DND-41 (cell line): ENCODE data around the gene CFAP77.

ENCODE experiments used
- ATAC-seq: fragments of 200-7000 bp; cut with Tn5 transposase; 3 replicates; pipeline ENCODE4 v1.9.1; 2021; ENCODE audit warnings: low read depth; ENCODE audit not compliant: insufficient read depth
- DNase-seq: peaks from one replicate; pipeline ENCODE4 v3.0.0-alpha.2; 2020
- H2AFZ ChIP-seq: 2 replicates; pipeline ENCODE4 v1.6.0; 2012; ENCODE audit warnings: low read depth, low read length
- H3K27ac ChIP-seq: 2 replicates; pipeline ENCODE4 v1.5.1; 2012; ENCODE audit warnings: low read length, inconsistent platforms
- H3K27me3 ChIP-seq: fragments of 200-600 bp; sonication (generic); 2 replicates; pipeline ENCODE4 v1.6.0; 2012; ENCODE audit warnings: low read length, mild to moderate bottlenecking, inconsistent platforms; ENCODE audit not compliant: insufficient read depth, poor library complexity
- H3K36me3 ChIP-seq: 2 replicates; pipeline ENCODE4 v1.5.1; 2012; ENCODE audit warnings: low read length, inconsistent platforms; ENCODE audit not compliant: insufficient read depth
- H3K4me1 ChIP-seq: 2 replicates; pipeline ENCODE4 v1.5.1; 2012; ENCODE audit warnings: mild to moderate bottlenecking, low read length; ENCODE audit not compliant: insufficient read depth
- H3K4me2 ChIP-seq: 2 replicates; pipeline ENCODE4 v1.6.0; 2012; ENCODE audit warnings: mild to moderate bottlenecking, moderate library complexity, low read length, inconsistent platforms; ENCODE audit not compliant: insufficient read depth
- H3K4me3 ChIP-seq, 2 experiments: fragments of 200-600 bp in 1 of 2; shearing (Covaris generic) in 1 of 2; 2 replicates each; pipeline ENCODE4 v1.5.1; 2012 to 2016; ENCODE audit warnings: inconsistent platforms in 2 of 2, low read length in 2 of 2, mild to moderate bottlenecking in 2 of 2, low read depth in 1 of 2, moderate library complexity in 1 of 2
- H3K79me2 ChIP-seq: 2 replicates; pipeline ENCODE4 v1.6.0; 2012; ENCODE audit warnings: low read length, inconsistent platforms; ENCODE audit not compliant: insufficient read depth
- H3K9ac ChIP-seq: 2 replicates; pipeline ENCODE4 v1.6.0; 2012; ENCODE audit warnings: low read depth, mild to moderate bottlenecking, inconsistent platforms, low read length, moderate library complexity
- H3K9me3 ChIP-seq: 2 replicates; pipeline ENCODE4 v1.5.1; 2012; ENCODE audit warnings: low read length, moderate library complexity, mild to moderate bottlenecking, inconsistent platforms; ENCODE audit not compliant: insufficient read depth, severe bottlenecking
- H4K20me1 ChIP-seq: 2 replicates; pipeline ENCODE4 v1.6.0; 2012; ENCODE audit warnings: low read length; ENCODE audit not compliant: insufficient read depth
- EZH2 ChIP-seq: IDR thresholded peaks from 3 replicates; pipeline ENCODE4 v1.6.1; 2012; ENCODE audit warnings: borderline replicate concordance, low read depth, mild to moderate bottlenecking, moderate library complexity, low read length, inconsistent platforms; ENCODE audit not compliant: severe bottlenecking
- TF ChIP-seq, protein P1 (sequence below): IDR thresholded peaks from 2 replicates; pipeline ENCODE4 v1.5.1; 2012; ENCODE audit warnings: borderline replicate concordance, low read length, moderate library complexity, mild to moderate bottlenecking; ENCODE audit not compliant: poor library complexity, severe bottlenecking; ENCODE audit errors: extremely low read depth

The CFAP77 gene

DNA sequence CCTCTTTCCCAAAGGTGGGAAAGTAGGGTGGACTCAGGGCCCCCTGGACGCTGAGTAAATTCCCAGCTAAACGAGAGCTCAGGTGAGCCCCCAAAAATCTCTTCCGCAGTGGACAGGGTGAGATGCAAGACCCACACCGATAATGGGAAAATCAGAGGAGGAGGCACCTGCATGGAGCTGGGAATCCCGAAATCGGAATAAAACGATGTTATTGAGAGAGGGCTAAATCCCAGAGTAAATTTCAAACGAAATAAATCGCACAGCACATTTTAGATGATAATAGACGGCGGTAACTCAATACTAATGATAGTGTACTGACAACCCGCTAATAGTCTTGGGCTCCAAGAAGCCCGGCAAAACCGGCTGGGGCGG, 169.4 kb downstream of the CFAP77 start:
- H3K4me1 ChIP-seq = 0 out of 2 replicates have a peak, but pooled peaks cover 3% of the 10 kb centered on the region
- TF ChIP-seq, protein P1, sequence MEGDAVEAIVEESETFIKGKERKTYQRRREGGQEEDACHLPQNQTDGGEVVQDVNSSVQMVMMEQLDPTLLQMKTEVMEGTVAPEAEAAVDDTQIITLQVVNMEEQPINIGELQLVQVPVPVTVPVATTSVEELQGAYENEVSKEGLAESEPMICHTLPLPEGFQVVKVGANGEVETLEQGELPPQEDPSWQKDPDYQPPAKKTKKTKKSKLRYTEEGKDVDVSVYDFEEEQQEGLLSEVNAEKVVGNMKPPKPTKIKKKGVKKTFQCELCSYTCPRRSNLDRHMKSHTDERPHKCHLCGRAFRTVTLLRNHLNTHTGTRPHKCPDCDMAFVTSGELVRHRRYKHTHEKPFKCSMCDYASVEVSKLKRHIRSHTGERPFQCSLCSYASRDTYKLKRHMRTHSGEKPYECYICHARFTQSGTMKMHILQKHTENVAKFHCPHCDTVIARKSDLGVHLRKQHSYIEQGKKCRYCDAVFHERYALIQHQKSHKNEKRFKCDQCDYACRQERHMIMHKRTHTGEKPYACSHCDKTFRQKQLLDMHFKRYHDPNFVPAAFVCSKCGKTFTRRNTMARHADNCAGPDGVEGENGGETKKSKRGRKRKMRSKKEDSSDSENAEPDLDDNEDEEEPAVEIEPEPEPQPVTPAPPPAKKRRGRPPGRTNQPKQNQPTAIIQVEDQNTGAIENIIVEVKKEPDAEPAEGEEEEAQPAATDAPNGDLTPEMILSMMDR = no peak
- TF ChIP-seq EZH2 = no peak
- H3K9me3 ChIP-seq = no peaks in the 10 kb centered on the region
- H3K4me3 ChIP-seq = no peak overlapping the region
- no peaks in the 10 kb centered on the region for H3K27me3 ChIP-seq
- no peak overlapping the region for H3K9ac ChIP-seq
- H2AFZ ChIP-seq = no peak overlapping the region
- DNase-seq (no peak), ATAC-seq (no peak)
- H3K36me3 ChIP-seq = no peaks in the 10 kb centered on the region
- H3K27ac ChIP-seq = no peak overlapping the region
- H3K79me2 ChIP-seq = no peaks in the 10 kb centered on the region
- H4K20me1 ChIP-seq = peaks cover 26% of the 10 kb centered on the region; the same call in 1 of the 2 replicates
- H3K4me2 ChIP-seq = no peak overlapping the region

DNA sequence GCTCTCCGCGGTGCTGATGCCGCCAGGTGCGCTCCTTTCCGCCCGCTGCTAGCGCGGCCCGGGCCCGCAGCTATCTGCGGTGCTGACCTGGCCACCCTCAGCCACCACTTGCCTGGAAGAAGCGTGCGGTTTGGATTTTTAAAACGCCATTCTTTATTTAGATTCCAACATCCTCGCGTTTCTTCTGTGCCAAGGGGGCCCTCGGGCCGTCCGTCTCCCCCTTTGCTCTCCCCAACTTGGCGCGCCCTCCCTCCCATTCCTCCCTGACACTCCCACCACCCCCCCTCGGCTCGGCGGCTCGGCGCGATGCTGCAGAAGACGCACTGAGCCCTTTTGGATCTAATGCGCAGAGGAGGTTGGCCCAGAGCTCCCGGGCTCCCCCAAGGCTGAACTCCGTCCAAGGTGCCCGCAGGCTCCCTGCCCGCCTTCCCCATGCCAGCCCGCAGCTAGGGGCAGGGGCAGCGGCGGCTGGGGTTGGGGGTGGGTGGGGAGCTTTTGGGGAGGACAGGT, 172.3 kb downstream of the CFAP77 start, which contains the start of gene BARHL1:
Gene BARHL1 (plus strand): TSS at position 331 of the 510 bp plus-strand sequence. CDS start 192 bp downstream, outside the sequence.
- TF ChIP-seq EZH2 = no peak
- TF ChIP-seq, protein P1 = no peak
- H3K9ac ChIP-seq = no peak within 1 kb of the TSS
- H3K36me3 ChIP-seq = no peaks in the 10 kb centered on the region
- H3K4me1 ChIP-seq = 0 out of 2 replicates have a peak, but pooled peaks cover 3% of the 10 kb centered on the region
- H3K4me2 ChIP-seq = no peak within 1 kb of the TSS
- H3K9me3 ChIP-seq = no peaks in the 10 kb centered on the region
- DNase-seq (no peak), ATAC-seq (no peak)
- peaks cover 24% of the 10 kb centered on the region; the same call in 1 of the 2 replicates for H4K20me1 ChIP-seq
- H3K4me3 ChIP-seq = no peak within 1 kb of the TSS
- no peak within 1 kb of the TSS for H3K27ac ChIP-seq
- no peaks in the 10 kb centered on the region for H3K27me3 ChIP-seq
- H3K79me2 ChIP-seq = no peaks in the 10 kb centered on the region
- H2AFZ ChIP-seq = no peak within 1 kb of the TSS

DNA sequence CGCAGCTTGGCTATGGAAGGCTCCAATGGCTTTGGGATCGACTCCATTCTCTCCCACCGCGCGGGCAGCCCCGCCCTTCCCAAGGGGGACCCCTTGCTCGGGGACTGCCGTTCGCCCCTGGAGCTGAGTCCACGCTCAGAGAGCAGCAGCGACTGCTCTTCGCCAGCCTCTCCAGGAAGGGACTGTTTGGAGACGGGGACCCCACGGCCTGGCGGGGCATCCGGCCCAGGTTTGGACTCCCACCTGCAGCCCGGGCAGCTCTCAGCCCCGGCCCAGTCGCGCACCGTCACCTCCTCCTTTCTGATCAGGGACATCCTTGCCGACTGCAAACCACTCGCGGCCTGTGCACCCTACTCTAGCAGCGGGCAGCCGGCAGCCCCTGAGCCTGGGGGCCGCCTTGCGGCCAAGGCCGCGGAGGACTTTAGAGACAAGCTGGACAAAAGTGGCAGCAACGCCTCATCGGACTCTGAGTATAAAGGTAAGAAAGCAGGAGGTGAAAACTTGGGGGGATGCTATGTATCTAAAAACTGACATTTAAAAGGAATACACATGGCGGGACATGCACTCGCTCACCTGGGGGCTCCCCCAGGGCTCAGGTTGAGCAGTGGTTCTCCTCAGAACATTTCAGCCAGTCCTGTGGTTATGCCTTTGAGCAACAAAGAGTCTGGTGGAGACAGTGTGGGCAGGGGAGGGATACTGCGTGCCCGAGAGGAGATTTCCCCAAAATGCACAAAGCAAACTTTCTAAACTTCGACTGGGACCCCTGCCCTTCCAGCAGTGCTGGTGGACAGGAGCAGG, 173.0 kb downstream of the CFAP77 start:
- ATAC-seq = no peak
- no peaks in the 10 kb centered on the region for H3K79me2 ChIP-seq
- H3K9ac ChIP-seq = no peak overlapping the region
- no peaks in the 10 kb centered on the region for H3K9me3 ChIP-seq
- TF ChIP-seq, protein P1 = no peak
- no peak for TF ChIP-seq EZH2
- no peak overlapping the region for H3K4me3 ChIP-seq
- no peak overlapping the region for H2AFZ ChIP-seq
- no peak overlapping the region for H3K4me2 ChIP-seq
- peaks cover 24% of the 10 kb centered on the region; the same call in 1 of the 2 replicates for H4K20me1 ChIP-seq
- no peak for DNase-seq
- 0 out of 2 replicates have a peak, but pooled peaks cover 3% of the 10 kb centered on the region for H3K4me1 ChIP-seq
- no peak overlapping the region for H3K27ac ChIP-seq
- no peaks in the 10 kb centered on the region for H3K36me3 ChIP-seq
- no peaks in the 10 kb centered on the region for H3K27me3 ChIP-seq
